GM12892 (cell line): Measurements from ENCODE around the gene RELN.

Experiments
- POLR2A ChIP-seq: IDR thresholded peaks from 2 replicates; pipeline ENCODE4 v1.6.1; 2011; ENCODE audit warnings: low read depth, low read length, control low read depth
- POLR2AphosphoS5 ChIP-seq: IDR thresholded peaks from 2 replicates; pipeline ENCODE4 v1.6.1; 2011; ENCODE audit warnings: low read depth, low read length, control low read depth
- TAF1 ChIP-seq: IDR thresholded peaks from 2 replicates; pipeline ENCODE4 v1.6.1; 2011; ENCODE audit warnings: low read depth, mild to moderate bottlenecking, control low read depth, low read length, borderline replicate concordance

DNA sequence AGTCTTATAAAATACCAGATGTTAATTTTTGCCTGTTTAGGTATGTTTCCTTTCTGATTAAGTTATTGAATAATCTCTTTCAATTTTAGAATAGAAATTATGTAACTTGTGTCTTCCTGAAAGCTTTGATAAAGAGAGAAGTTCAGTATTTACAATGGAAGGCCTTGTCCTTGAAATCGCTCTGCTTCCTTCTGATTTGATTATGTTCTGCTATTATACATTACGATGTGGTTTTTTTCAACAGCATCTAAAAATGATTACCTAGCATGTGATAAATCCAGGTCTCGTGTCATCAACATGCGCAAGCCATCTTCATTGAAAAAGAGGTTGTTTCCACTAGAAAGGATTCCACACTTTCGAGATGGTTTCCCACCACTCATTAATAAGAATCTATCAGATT is 447.0 kb downstream of the RELN start:
- TF ChIP-seq POLR2AphosphoS5 = no peak
- TF ChIP-seq POLR2A = no peak
- TF ChIP-seq TAF1 = no peak
